ENCODE results near the gene DVL1.

Gene DVL1

GRCh38 chr1:1340185-1340584, 9.0 kb downstream of the DVL1 start:
- no peak for DNase-seq (ENCODE audit: low read depth)

DNA sequence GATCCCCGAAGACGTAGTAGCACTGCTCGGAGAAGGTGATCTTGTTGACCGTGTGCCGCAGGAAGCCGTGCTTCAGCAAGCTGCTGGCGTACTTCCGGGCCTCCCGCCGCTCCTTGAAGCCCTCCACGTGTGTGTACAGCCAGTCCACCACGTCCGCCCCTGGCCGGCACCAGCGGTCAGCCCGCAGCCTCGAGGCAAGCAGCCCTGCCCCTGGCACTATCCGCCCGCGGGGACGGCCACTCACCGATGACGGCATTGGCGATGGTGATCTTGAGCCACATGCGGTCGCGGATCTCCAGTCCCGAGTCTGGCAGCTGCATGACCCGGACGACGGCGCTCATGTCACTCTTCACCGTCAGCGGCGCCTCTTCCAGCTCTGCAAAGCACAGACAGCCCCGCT, 10.9 kb downstream of the DVL1 start:
- no peak for DNase-seq (ENCODE audit: low read depth)

DNA sequence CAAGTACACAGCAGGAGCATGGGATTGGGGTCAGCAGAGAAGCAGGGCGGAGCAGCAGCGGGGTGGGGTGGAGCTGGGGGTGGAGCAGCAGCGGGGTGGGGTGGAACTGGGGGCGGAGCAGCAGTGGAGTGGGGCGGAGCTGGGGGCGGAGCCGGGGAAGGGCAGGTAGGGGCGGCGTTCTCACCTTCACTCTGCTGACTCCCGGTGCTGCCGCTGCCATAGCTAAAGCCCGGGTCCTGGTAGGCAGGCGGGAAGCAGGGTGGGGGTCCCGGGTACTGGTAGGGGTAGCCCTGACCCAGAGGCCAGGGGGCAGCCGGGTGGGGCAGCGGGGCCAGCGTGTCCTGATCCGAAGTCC, 11.4 kb downstream of the DVL1 start:
- no peak for DNase-seq (ENCODE audit: low read depth)

GRCh38 chr1:1336931-1337792, 12.1 kb downstream of the DVL1 start:
- DNase-seq (ENCODE audit: low read depth) = no peak

GRCh38 chr1:1336446-1336845, 12.8 kb downstream of the DVL1 start:
- no peak for DNase-seq (ENCODE audit: low read depth)

DNA sequence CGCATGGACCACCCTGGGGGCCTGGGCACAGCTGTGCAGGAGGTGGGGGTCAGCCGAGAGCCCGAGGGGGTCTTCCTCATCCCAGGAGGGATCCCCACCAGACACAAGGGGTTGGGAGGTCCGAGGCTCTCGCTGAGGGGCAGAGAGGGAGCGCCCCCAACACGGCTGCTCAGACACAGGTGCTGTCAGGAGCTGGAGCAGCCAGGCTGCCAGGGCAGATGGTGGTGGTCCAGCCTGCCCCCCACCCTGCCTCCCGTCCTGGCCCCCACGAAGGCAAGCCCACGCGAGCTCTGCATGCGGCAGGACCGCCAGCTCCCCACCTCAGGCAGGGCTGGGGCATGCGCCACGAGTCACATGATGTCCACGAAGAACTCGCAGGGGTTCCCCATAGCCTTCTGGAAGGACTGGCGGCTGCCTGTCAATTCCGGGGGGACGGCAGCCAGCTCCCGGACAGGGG, 13.4 kb downstream of the DVL1 start:
- DNase-seq (ENCODE audit: low read depth) = no peak

- DNase-seq (ENCODE audit: low read depth) = no peak
Observed at GRCh38 chr1:1335283-1335682, 13.9 kb downstream of the DVL1 start.

- DNase-seq (ENCODE audit: low read depth) = no peak
Observed at GRCh38 chr1:1334835-1335234, 14.4 kb downstream of the DVL1 start.

- no peak for DNase-seq (ENCODE audit: low read depth)
Observed at GRCh38 chr1:1333551-1334241, 15.5 kb downstream of the DVL1 start.

GRCh38 chr1:1332774-1333480, 16.3 kb downstream of the DVL1 start:
- no peak for DNase-seq (ENCODE audit: low read depth)

DNA sequence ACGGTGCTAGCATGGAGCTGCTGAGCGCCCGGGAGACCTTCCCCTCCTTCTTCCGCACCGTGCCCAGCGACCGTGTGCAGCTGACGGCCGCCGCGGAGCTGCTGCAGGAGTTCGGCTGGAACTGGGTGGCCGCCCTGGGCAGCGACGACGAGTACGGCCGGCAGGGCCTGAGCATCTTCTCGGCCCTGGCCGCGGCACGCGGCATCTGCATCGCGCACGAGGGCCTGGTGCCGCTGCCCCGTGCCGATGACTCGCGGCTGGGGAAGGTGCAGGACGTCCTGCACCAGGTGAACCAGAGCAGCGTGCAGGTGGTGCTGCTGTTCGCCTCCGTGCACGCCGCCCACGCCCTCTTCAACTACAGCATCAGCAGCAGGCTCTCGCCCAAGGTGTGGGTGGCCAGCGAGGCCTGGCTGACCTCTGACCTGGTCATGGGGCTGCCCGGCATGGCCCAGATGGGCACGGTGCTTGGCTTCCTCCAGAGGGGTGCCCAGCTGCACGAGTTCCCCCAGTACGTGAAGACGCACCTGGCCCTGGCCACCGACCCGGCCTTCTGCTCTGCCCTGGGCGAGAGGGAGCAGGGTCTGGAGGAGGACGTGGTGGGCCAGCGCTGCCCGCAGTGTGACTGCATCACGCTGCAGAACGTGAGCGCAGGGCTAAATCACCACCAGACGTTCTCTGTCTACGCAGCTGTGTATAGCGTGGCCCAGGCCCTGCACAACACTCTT, 17.0 kb downstream of the DVL1 start:
- DNase-seq (ENCODE audit: low read depth) = no peak

DNA sequence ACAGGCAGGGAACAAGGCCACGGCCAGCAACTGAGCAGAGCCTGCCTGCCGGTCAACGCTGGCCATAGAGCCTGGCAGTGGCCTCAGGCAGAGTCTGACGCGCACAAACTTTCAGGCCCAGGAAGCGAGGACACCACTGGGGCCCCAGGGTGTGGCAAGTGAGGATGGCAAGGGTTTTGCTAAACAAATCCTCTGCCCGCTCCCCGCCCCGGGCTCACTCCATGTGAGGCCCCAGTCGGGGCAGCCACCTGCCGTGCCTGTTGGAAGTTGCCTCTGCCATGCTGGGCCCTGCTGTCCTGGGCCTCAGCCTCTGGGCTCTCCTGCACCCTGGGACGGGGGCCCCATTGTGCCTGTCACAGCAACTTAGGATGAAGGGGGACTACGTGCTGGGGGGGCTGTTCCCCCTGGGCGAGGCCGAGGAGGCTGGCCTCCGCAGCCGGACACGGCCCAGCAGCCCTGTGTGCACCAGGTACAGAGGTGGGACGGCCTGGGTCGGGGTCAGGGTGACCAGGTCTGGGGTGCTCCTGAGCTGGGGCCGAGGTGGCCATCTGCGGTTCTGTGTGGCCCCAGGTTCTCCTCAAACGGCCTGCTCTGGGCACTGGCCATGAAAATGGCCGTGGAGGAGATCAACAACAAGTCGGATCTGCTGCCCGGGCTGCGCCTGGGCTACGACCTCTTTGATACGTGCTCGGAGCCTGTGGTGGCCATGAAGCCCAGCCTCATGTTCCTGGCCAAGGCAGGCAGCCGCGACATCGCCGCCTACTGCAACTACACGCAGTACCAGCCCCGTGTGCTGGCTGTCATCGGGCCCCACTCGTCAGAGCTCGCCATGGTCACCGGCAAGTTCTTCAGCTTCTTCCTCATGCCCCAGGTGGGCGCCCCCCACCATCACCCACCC, 17.9 kb downstream of the DVL1 start, which contains the start of gene TAS1R3:
TAS1R3 (plus strand) TSS at position 213 of the 898 bp plus-strand sequence; CDS start at position 279, 66 bp downstream.
- DNase-seq (ENCODE audit: low read depth) = no peak

DNA sequence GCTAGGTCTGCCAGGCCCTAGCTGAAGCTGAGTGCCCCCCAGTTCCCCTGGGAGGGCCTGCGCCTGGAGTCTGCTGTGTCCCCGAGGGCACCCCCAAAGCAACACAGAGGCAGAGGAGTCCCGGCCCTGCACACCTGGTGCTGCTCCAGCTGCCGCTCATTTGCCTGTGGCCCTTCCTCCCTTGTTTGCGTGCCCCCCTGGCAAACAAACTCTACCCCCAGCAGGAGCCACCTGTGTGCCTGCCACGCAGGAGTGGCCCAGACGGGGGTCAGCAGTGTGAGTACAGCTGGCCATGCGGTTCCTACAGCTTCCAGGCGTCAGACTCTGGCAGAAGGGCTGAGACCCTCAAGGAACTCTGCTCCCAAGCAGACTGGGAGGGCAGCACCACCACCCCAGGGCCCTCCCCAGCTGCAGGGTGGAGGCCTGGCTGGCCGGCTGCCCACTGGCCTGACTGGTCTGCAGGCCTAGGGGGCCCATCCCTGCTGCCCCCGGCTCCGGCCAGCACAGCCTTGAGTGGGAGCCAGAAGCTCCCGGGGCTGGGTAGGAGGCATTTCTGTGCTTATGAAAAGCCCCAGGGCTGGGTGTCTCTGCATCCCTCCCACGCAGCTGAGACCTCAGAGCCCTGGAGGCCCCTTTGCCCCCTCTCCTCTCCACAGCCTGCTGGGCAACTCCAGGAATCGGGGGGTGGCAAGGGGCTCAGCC, 18.7 kb downstream of the DVL1 start:
- no peak for DNase-seq (ENCODE audit: low read depth)

GRCh38 chr1:1329304-1330210, 19.7 kb downstream of the DVL1 start:
- no peak for DNase-seq (ENCODE audit: low read depth)

- no peak for DNase-seq (ENCODE audit: low read depth)
Observed at GRCh38 chr1:1328254-1328653, 21.0 kb downstream of the DVL1 start.

GRCh38 chr1:1327291-1327690, 21.9 kb downstream of the DVL1 start:
- no peak for DNase-seq (ENCODE audit: low read depth)

DNA sequence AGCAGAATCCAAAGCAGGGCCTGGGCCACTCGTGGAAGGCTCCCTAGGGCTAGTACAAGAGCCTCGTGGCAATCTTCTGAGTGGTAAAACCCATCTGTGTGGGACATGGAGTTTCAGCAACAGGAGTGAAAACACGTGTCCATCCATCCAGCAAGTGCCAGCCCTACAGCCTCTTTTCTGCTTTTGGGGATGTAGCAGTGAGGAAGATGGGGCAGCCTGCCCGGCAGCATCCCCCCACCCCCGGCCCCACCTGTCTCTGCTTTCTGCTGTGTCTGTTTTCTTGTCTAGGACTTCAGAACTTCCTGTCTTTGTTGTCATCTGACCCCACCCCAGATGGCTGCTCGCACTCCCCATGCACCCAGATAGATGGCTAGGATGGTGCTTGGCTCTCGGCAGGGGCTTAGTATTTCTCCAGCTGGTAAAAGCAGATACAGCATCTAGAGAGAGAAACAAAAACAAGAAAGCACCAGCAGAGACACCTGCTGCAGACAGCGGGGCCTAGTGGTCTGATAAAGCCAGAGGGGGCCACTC, 23.1 kb downstream of the DVL1 start:
- DNase-seq (ENCODE audit: low read depth) = no peak

DNA sequence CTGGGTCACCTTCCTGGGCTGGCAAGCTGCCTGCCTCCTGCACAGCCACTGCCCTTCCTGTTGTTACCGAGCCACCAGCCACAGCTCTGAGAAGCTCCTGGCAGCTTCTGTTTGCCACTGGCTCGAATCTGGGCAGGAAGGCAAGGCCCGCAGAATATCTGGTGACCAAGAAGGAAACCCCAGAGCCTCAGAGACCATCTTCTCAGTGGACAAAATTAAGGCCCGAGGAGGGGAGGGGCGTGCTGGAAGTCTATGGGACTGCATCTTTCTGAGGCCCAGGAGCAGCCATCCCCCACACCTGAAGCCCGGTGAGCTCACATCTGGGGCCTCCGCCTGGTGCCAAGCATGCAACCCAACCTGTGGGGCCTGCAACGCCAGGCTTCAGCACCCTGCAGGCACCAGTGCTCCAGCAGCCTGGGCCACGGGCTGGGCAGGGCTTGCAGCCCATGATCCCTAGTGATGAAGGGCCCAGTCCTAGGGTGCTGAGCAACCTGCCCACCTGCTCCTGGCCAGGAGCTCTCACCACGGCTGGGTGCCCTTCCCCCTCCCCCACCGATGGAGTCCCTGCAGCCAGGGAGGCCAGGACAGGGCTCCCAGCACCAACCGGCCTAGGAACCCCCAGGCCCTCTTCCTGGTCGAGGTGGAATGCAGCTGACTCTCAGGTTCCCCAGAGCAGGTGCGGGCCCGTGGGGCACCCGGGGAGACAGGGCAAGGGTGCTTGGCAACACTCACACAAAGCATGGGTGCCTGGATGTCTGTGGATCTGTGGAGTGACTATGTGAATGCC, 23.7 kb downstream of the DVL1 start:
- DNase-seq (ENCODE audit: low read depth) = no peak

Measured in activated T-cell treated with anti-CD3 and anti-CD28 coated beads for 1 hour (primary cell).